ENCODE results near the gene EPC1. TPM values are rescaled to one million over a fixed set of nuclear protein-coding genes. Genes with fewer than 3 reads are reported as not detected.

Gene EPC1
- total RNA-seq, 1 donor from 2014 or later: 62.7 TPM

GRCh38 chr10:32378363-32379317, 31.7 kb upstream of the EPC1 start:
- DNase-seq (ENCODE audit: low spot score in 2 of 2, unreplicated experiment in 2 of 2): peak; percentile 75 to 81

GRCh38 chr10:32377458-32378259, 30.7 kb upstream of the EPC1 start:
- H3K9me3 Mint-ChIP-seq: peaks cover 18% of the 10 kb centered on the region
- H3K27ac Mint-ChIP-seq: no peak overlapping the region
- TF ChIP-seq CTCF (IDR thresholded peaks at IDR 0.05; ENCODE audit: unreplicated experiment): no peak
- no peaks in the 10 kb centered on the region for H3K27me3 Mint-ChIP-seq (ENCODE audit: low read depth)
- DNase-seq (ENCODE audit: low spot score in 2 of 2, unreplicated experiment in 2 of 2): no peak
- H3K36me3 Mint-ChIP-seq: peaks cover 15% of the 10 kb centered on the region
- H3K4me3 Mint-ChIP-seq: no peak overlapping the region
- H3K4me1 Mint-ChIP-seq: peaks cover 7% of the 10 kb centered on the region

More at GRCh38 chr10:32378363-32379317, 31.7 kb upstream of the EPC1 start:
- Mint-ChIP-seq H3K9me3 (peaks cover 15% of the 10 kb centered on the region), H3K27me3 (ENCODE audit: low read depth) (no peaks in the 10 kb centered on the region), H3K4me1 (peaks cover 7% of the 10 kb centered on the region), H3K36me3 (peaks cover 8% of the 10 kb centered on the region), H3K27ac (no peak overlapping the region), H3K4me3 (no peak overlapping the region)
- TF ChIP-seq CTCF (IDR thresholded peaks at IDR 0.05; ENCODE audit: unreplicated experiment): no peak

GRCh38 chr10:32376771-32377170, 29.8 kb upstream of the EPC1 start:
- DNase-seq (ENCODE audit: low spot score in 2 of 2, unreplicated experiment in 2 of 2): no peak
- no peak overlapping the region for H3K4me3 Mint-ChIP-seq
- H3K4me1 Mint-ChIP-seq: peaks cover 7% of the 10 kb centered on the region
- no peaks in the 10 kb centered on the region for H3K27me3 Mint-ChIP-seq (ENCODE audit: low read depth)
- H3K36me3 Mint-ChIP-seq: peaks cover 22% of the 10 kb centered on the region
- H3K9me3 Mint-ChIP-seq: peaks cover 18% of the 10 kb centered on the region
- peak overlapping the region; percentile 96 for H3K27ac Mint-ChIP-seq
- no peak for TF ChIP-seq CTCF (IDR thresholded peaks at IDR 0.05; ENCODE audit: unreplicated experiment)

- peaks cover 25% of the 10 kb centered on the region for H3K36me3 Mint-ChIP-seq
- no peak for TF ChIP-seq CTCF (IDR thresholded peaks at IDR 0.05; ENCODE audit: unreplicated experiment)
- H3K9me3 Mint-ChIP-seq: peaks cover 18% of the 10 kb centered on the region
- H3K27ac Mint-ChIP-seq: no peak overlapping the region
- no peak overlapping the region for H3K4me3 Mint-ChIP-seq
- H3K4me1 Mint-ChIP-seq: peaks cover 8% of the 10 kb centered on the region
- DNase-seq (ENCODE audit: low spot score in 2 of 2, unreplicated experiment in 2 of 2): no peak
- no peaks in the 10 kb centered on the region for H3K27me3 Mint-ChIP-seq (ENCODE audit: low read depth)
These were observed 29.1 kb upstream of the EPC1 start for GRCh38 chr10:32376097-32376496.

GRCh38 chr10:32375631-32376030, 28.7 kb upstream of the EPC1 start:
- Mint-ChIP-seq H3K4me3 (no peak overlapping the region), H3K9me3 (peaks cover 18% of the 10 kb centered on the region), H3K27ac (no peak overlapping the region), H3K27me3 (ENCODE audit: low read depth) (no peaks in the 10 kb centered on the region), H3K36me3 (peaks cover 27% of the 10 kb centered on the region), H3K4me1 (peaks cover 10% of the 10 kb centered on the region)
- no peak for DNase-seq (ENCODE audit: low spot score in 2 of 2, unreplicated experiment in 2 of 2)
- no peak for TF ChIP-seq CTCF (IDR thresholded peaks at IDR 0.05; ENCODE audit: unreplicated experiment)

All from mesothelial cell of epicardium (in vitro differentiated cells).